Kidney epithelial cell (primary cell): ENCODE measurements around the gene ARHGEF7. TPM values are rescaled to one million over a fixed set of nuclear protein-coding genes. Genes with fewer than 3 reads are reported as not detected.
"Not testable (repeated sequence)": the region's sequence is repeated elsewhere in the genome, so short reads cannot be mapped to it uniquely, and the experiment has no call there.

Experiments
- DNase-seq: peaks from one replicate; pipeline ENCODE4 v3.0.0-alpha.2; 2010; ENCODE audit warnings: low read depth
- H3K27me3 ChIP-seq: 2 replicates; pipeline ENCODE4 v1.6.0; 2011; ENCODE audit warnings: low read length; ENCODE audit not compliant: control insufficient read depth, insufficient read depth
- H3K36me3 ChIP-seq: 2 replicates; pipeline ENCODE4 v1.5.1; 2011; ENCODE audit warnings: low read length; ENCODE audit not compliant: control insufficient read depth, insufficient read depth
- H3K4me3 ChIP-seq: 2 replicates; pipeline ENCODE4 v1.5.1; 2011; ENCODE audit warnings: low read depth, mild to moderate bottlenecking, control low read depth, low read length
- CTCF ChIP-seq: IDR thresholded peaks from 2 replicates; pipeline ENCODE4 v1.5.1; 2011; ENCODE audit warnings: mild to moderate bottlenecking, moderate library complexity, low read length, control low read depth, inconsistent platforms; ENCODE audit not compliant: insufficient read depth, poor library complexity, severe bottlenecking
- total RNA-seq: library from RNA; depleted of rRNA; stranded (reverse); fragments of >200 nt; gene quantifications from 2 replicates; pipeline ENCODE4 v1.2.3, GENCODE V29; 2015

ARHGEF7 gene
- total RNA-seq, 1 donor from 2014 or later = 32.4 TPM

- TF ChIP-seq CTCF = peak; percentile 13
- no peak for DNase-seq
- H3K36me3 ChIP-seq = no peaks in the 10 kb centered on the region
- H3K4me3 ChIP-seq = no peak overlapping the region
- no peaks in the 10 kb centered on the region for H3K27me3 ChIP-seq
Observed at GRCh38 chr13:111076155-111077013, 38.7 kb upstream of the ARHGEF7 start.

- no peak for DNase-seq
- no peak for TF ChIP-seq CTCF
- no peaks in the 10 kb centered on the region for H3K27me3 ChIP-seq
- H3K36me3 ChIP-seq = no peaks in the 10 kb centered on the region
- H3K4me3 ChIP-seq = no peak overlapping the region
Observed at GRCh38 chr13:111079375-111079774, 35.7 kb upstream of the ARHGEF7 start.

- Histone ChIP-seq H3K27me3 (no peaks in the 10 kb centered on the region), H3K36me3 (no peaks in the 10 kb centered on the region), H3K4me3 (no peak overlapping the region)
- DNase-seq = no peak
- no peak for TF ChIP-seq CTCF
Observed at GRCh38 chr13:111080642-111081041, 34.5 kb upstream of the ARHGEF7 start.

GRCh38 chr13:111082240-111082639 lies 32.9 kb upstream of the ARHGEF7 start:
- Histone ChIP-seq H3K4me3 (no peak overlapping the region), H3K36me3 (no peaks in the 10 kb centered on the region), H3K27me3 (no peaks in the 10 kb centered on the region)
- no peak for DNase-seq
- TF ChIP-seq CTCF = no peak

GRCh38 chr13:111082769-111083168 lies 32.3 kb upstream of the ARHGEF7 start:
- not testable (repeated sequence) for H3K4me3 ChIP-seq, H3K27me3 ChIP-seq, DNase-seq, H3K36me3 ChIP-seq

- H3K4me3 ChIP-seq, H3K36me3 ChIP-seq, H3K27me3 ChIP-seq, DNase-seq: not testable (repeated sequence)
Observed at GRCh38 chr13:111083693-111084092, 31.4 kb upstream of the ARHGEF7 start.

GRCh38 chr13:111090169-111090568 lies 24.9 kb upstream of the ARHGEF7 start:
- Histone ChIP-seq H3K4me3 (no peak overlapping the region), H3K27me3 (peaks cover 8% of the 10 kb centered on the region), H3K36me3 (no peaks in the 10 kb centered on the region)
- no peak for DNase-seq
- TF ChIP-seq CTCF = no peak
